GM08714 (cell line): Measurements from ENCODE around the gene PRRT1B.

Experiments used
- H3K4me3 ChIP-seq: fragments of 200-500 bp; sonication (Bioruptor generic); 2 replicates; pipeline ENCODE4 v1.5.1; 2014; ENCODE audit warnings: mild to moderate bottlenecking, low read length, inconsistent platforms
- ZNF274 ChIP-seq: IDR thresholded peaks from 2 replicates; pipeline ENCODE4 v1.6.1; 2012; ENCODE audit warnings: mild to moderate bottlenecking, low read depth, low read length

PRRT1B gene

GRCh38 chr9:131554087-131554842, 8.9 kb downstream of the PRRT1B start:
- H3K4me3 ChIP-seq = no peak overlapping the region
- no peak for TF ChIP-seq ZNF274

GRCh38 chr9:131554843-131555351, 9.6 kb downstream of the PRRT1B start:
- TF ChIP-seq ZNF274 = no peak
- H3K4me3 ChIP-seq = no peak overlapping the region

- H3K4me3 ChIP-seq = no peak overlapping the region
- TF ChIP-seq ZNF274 = no peak
Observed at GRCh38 chr9:131555841-131556673, 10.7 kb downstream of the PRRT1B start.

DNA sequence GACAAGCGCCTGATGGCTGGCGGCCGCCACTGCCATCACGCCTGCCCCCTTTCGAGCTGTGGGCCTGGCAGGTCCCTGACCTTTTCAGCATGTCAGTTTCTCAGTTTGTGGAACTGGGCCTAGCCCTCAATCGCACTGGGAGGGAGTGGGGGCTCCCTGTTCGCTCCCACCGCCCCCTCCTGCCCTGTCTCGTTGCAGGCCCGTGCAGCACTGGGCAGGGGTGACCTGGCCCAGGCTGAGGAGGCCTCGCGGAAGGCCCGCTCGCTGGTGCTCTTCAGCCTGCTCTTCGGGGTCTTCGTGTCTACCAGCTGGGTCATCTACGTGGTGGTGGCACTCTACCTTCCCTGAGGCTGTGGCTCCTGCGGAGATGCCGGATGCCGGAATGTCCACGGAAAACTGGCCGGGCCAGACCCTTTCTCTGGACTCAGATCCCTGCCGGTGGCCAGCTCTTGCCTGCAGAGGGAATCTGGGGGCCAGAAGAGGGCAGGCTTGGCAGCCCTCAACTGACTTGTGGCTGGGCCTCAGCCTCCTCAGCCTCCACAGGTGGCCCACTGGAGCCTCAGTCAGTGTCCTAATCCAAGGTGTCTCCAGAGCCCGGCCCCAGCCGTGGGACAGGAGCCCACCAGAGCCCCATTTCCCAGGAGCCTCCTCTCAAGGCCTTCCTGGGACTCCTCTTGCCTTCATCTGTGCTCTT, 12.7 kb downstream of the PRRT1B start:
- H3K4me3 ChIP-seq = no peak overlapping the region
- TF ChIP-seq ZNF274 = no peak

DNA sequence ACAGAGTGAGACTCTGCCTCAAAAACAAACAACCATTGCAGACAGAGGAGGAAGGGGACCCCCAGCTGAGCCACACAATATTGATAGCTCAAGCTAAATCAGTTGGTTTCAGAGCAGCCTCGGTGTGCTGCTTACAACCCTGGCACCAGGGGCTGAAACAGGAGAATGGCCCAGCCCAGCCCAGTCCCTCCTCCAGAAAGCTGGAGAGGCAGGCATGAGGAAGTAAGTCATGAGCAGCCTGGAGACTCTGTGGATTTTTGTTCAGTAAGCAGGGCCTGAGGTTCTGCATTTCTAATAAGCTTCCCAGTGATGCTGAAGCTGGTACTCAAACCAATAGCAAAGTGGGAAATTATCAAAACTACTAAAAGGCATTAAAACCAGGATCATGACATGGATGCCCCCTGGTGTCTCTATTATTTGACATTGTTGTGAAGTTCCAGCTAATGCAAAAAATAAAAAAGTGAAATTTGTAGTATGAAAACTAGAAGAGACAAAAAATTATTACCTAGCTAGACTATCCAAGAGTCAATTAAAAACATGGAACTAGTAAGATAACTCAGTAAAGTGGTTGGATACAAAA, 14.2 kb downstream of the PRRT1B start:
- no peak overlapping the region for H3K4me3 ChIP-seq
- TF ChIP-seq ZNF274 = no peak

DNA sequence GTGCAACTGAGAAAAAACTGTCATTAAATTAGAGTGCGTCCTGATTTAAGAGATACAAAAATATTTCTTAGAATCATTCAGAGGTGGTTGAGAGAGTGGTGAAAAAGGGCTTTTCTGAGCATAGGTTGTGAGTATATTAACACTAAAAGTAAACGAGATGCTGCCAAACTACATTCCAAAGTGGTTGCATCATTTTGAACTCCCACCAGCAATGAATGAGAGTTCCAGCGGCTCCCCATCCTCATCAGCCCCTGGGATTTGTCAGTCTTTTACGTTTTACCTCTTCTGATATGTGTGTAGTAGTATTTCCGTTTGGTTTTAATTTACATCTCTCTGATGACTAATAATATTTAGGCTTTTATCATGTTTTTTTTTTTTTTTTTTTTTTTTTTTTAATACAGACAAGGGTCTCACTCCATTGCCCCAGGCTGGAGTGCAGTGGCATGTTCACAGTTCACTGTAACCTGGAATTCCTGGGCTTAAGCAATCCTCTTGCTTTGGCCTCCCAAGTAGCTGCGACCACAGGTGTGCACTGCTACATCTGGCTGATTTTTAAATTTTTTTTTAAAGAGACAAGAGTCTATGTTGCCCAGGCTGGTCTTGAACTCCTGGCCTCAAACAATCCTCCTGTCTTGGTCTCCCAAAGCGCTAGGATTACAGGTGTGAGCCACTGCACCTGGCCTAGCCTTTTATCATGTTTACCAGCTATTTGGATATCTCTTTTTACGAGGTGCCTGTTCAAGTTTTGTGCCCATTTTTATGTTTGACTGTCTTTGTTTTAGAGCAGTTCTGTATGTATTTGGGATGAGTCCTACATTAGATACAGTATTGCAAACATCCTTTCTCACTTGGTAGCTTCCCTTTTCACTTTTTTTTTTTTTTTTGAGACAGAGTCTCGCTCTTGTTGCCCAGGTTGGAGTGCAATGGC, 17.0 kb downstream of the PRRT1B start:
- no peak overlapping the region for H3K4me3 ChIP-seq
- no peak for TF ChIP-seq ZNF274

GRCh38 chr9:131565369-131565768, 20.0 kb downstream of the PRRT1B start:
- no peak for TF ChIP-seq ZNF274
- H3K4me3 ChIP-seq = no peak overlapping the region

GRCh38 chr9:131566158-131566557, 20.8 kb downstream of the PRRT1B start:
- no peak overlapping the region for H3K4me3 ChIP-seq
- TF ChIP-seq ZNF274 = no peak

DNA sequence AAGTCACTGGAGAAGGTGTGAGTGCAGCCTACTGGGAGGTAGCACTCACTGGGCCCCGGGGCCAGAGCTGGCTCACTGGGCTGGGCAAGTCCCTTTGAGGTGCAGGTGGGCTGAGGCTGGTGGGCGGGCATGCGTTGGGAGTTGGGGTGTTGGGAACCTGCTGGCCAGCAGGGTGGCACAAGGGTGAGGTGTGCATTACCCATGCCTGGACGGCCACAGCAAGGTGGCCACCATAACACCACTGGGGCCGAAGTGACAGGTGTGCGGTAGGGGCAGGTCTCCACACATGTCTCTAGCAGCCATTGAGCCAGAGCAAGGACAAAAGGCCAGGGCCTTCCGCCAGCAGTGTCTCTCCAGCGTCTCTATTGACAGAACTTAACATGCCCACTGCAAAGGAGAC, 22.6 kb downstream of the PRRT1B start:
- TF ChIP-seq ZNF274 = no peak
- no peak overlapping the region for H3K4me3 ChIP-seq

- H3K4me3 ChIP-seq = no peak overlapping the region
- no peak for TF ChIP-seq ZNF274
Observed at GRCh38 chr9:131574730-131575640, 29.7 kb downstream of the PRRT1B start.

- no peak overlapping the region for H3K4me3 ChIP-seq
- no peak for TF ChIP-seq ZNF274
Observed at GRCh38 chr9:131575946-131576853, 30.9 kb downstream of the PRRT1B start.
